Naive thymus-derived CD8-positive, alpha-beta T cell (primary cell): ENCODE measurements around the gene NGRN. TPM values are rescaled to one million over a fixed set of nuclear protein-coding genes. Genes with fewer than 3 reads are reported as not detected.
A peak's percentile ranks its signal among the peaks of the same experiment; 100 is the strongest.
"Not testable (repeated sequence)": the region's sequence is repeated elsewhere in the genome, so short reads cannot be mapped to it uniquely, and the experiment has no call there.

Source experiments
- ATAC-seq, 2 donors: fragments of 150-1000 bp; cut with Tn5 transposase in 1 of 2; sonication (Bioruptor Pico), chemical (Tn5 transposase) in 1 of 2; 1 replicate in 1 of 2; 2 replicates in 1 of 2; pipeline ENCODE4 v1.10.0; 2021; ENCODE audit warnings: mild to moderate bottlenecking in 2 of 2, moderate library complexity in 2 of 2
- POLR2A ChIA-PET: fragments of 350-600 bp; sonication (Branson Sonifier 250); formaldehyde crosslinking; loops from one replicate; lab custom pipeline; 2021; ENCODE audit warnings: antibody characterized with exemption; lab: Charles Lee
- DNase-seq, 10 donors: peaks; one replicate each; pipeline versions ENCODE4 v3.0.0 to v3.0.0-alpha.2; 2020 to 2022
- H3K27ac Mint-ChIP-seq, 10 donors: one replicate each; pipeline ENCODE4 v1.8.0; 2020 to 2022; ENCODE audit warnings: mild to moderate bottlenecking in 10 of 10, mixed read lengths in 10 of 10, moderate library complexity in 4 of 10, inconsistent platforms in 1 of 10
- H3K27me3 Mint-ChIP-seq, 5 donors: one replicate each; pipeline ENCODE4 v1.8.0; 2021 to 2022; ENCODE audit warnings: mixed read lengths in 5 of 5
- H3K36me3 Mint-ChIP-seq, 3 donors: one replicate each; pipeline ENCODE4 v1.8.0; 2020 to 2022; ENCODE audit warnings: mixed read lengths in 3 of 3, mild to moderate bottlenecking in 2 of 3, inconsistent platforms in 1 of 3
- H3K4me1 Mint-ChIP-seq, 4 donors: one replicate each; pipeline ENCODE4 v1.8.0; 2021 to 2022; ENCODE audit warnings: mixed read lengths in 4 of 4
- H3K4me3 Mint-ChIP-seq, 10 donors: one replicate each; pipeline ENCODE4 v1.8.0; 2020 to 2022; ENCODE audit warnings: mild to moderate bottlenecking in 10 of 10, mixed read lengths in 10 of 10, moderate library complexity in 6 of 10, inconsistent platforms in 1 of 10
- H3K9me3 Mint-ChIP-seq, 9 donors: one replicate each; pipeline ENCODE4 v1.8.0; 2020 to 2022; ENCODE audit warnings: mixed read lengths in 9 of 9, mild to moderate bottlenecking in 3 of 9, inconsistent platforms in 1 of 9, moderate library complexity in 1 of 9
- polyA plus RNA-seq, 3 donors: library from polyadenylated mRNA; unstranded; fragments of 300-500 nt; fragmentation: Illumina TruSeq; gene quantifications; one replicate each; pipeline ENCODE4 v1.2.3, GENCODE V29; 2021
- total RNA-seq, 8 experiments: library from RNA in 2 of 8; stranded (reverse) in 2 of 8; gene quantifications; one replicate each; pipeline ENCODE4 v1.2.3 and lab custom pipeline; 2021 to 2026

NGRN gene
- total and polyA plus RNA-seq, 5 experiments from 2014 or later: 25.9 to 53.3 (median 42.9) TPM

DNA sequence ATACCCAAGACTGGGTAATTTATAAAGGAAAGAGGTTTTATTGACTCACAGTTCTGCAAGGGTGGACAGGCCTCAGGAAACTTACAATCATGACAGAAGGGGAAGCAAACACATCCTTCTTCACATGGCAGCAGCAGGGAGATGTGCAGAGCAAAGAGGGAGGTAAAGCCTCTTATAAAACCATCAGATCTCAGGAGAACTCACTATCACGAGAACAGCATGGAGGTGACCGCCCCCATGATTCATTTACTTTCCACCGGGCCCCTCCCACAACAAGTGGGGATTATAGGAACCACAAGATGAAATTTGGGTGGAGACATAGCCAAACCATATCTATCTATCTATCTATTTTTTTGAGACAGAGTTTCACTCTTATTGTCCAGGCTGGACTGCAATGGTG is 26.1 kb upstream of the NGRN start:
- Mint-ChIP-seq H3K27ac (peak overlapping the region in 4 of 10 donors; percentile 8 to 24 (median 20)), H3K9me3 (no peaks in the 10 kb centered on the region), H3K27me3 (no peaks in the 10 kb centered on the region), H3K4me1 (peaks cover 8 to 31% (median 10%) of the 10 kb centered on the region in 4 donors), H3K36me3 (peaks cover 0 to 45% (median 12%) of the 10 kb centered on the region in 3 donors), H3K4me3 (no peak overlapping the region)
- POLR2A ChIA-PET: no interaction called here
- ATAC-seq: no peak
- no peak for DNase-seq

- Mint-ChIP-seq H3K9me3 (no peaks in the 10 kb centered on the region), H3K4me1 (peaks cover 0 to 20% (median 2%) of the 10 kb centered on the region in 4 donors), H3K27ac (peak overlapping the region in 1 of 10 donors; percentile 21), H3K36me3 (peaks cover 0 to 45% (median 12%) of the 10 kb centered on the region in 3 donors), H3K27me3 (no peaks in the 10 kb centered on the region), H3K4me3 (no peak overlapping the region)
- DNase-seq (no peak), ATAC-seq (no peak)
- POLR2A ChIA-PET: interaction anchor here (1.0 kb wide), 1 partner anchor 8 kb away, joined by 3 read pairs; the partner anchor contains the start of gene TTLL13
These were observed 24.6 kb upstream of the NGRN start for GRCh38 chr15:90240856-90241255.

DNA sequence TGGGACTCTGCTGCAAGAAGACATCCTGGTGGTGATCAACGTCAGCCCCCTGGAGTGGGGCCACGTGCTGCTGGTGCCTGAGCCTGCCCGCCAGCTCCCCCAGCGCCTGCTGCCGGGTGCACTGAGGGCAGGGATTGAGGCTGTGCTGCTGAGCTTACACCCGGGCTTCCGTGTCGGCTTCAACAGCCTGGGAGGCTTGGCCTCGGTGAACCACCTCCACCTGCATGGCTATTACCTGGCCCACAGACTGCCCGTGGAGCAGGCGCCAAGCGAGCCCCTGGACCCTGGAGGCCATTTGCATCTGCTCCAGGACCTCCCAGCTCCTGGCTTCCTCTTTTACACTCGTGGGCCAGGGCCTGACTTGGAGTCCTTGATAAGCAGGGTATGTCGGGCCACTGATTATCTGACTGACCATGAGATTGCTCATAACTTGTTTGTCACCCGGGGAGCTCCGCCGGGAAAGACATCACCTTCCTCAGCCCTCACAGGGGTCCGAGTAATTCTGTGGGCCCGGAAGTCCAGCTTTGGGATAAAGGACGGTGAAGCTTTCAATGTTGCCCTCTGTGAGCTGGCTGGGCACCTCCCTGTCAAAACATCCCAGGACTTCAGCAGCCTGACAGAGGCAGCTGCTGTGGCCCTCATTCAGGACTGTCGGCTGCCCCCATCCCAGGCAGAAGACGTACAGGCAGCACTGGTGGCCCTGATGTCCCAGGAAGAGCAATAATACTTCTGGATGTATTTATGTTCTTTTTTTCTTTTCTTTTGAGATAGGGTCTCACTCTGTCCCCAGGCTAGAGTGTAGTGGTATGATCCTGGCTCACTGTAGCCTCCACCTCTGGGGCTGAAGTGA is 23.9 kb upstream of the NGRN start:
- Mint-ChIP-seq H3K27ac (no peak overlapping the region), H3K27me3 (no peaks in the 10 kb centered on the region), H3K4me1 (peaks cover 0 to 15% (median under 1%) of the 10 kb centered on the region in 4 donors), H3K4me3 (no peak overlapping the region), H3K36me3 (peaks cover 0 to 39% (median 7%) of the 10 kb centered on the region in 3 donors), H3K9me3 (no peaks in the 10 kb centered on the region)
- no peak for DNase-seq
- ATAC-seq: no peak
- POLR2A ChIA-PET: interaction anchor here (1.0 to 1.5 kb wide), 3 partner anchors 8 to 42 kb away, joined by 3 to 6 read pairs (median 4); partner anchors contain the start of genes CIB1, GDPGP1 and TTLL13

GRCh38 chr15:90243943-90244639 is 21.4 kb upstream of the NGRN start:
- H3K4me1 Mint-ChIP-seq: peaks cover 2 to 15% (median 6%) of the 10 kb centered on the region in 4 donors
- POLR2A ChIA-PET: no interaction called here
- H3K36me3 Mint-ChIP-seq: peaks cover 0 to 17% (median 0%) of the 10 kb centered on the region in 3 donors
- peak overlapping the region in 3 of 10 donors; percentile 13 to 52 (median 47) for H3K27ac Mint-ChIP-seq
- no peak overlapping the region for H3K4me3 Mint-ChIP-seq
- no peaks in the 10 kb centered on the region for H3K27me3 Mint-ChIP-seq
- no peak for DNase-seq
- no peak for ATAC-seq
- H3K9me3 Mint-ChIP-seq: no peaks in the 10 kb centered on the region

- POLR2A ChIA-PET: interaction anchor here (0.7 to 2.5 kb wide), 7 partner anchors 8 to 24 kb away, joined by 3 to 17 read pairs (median 5); partner anchors contain the start of genes CIB1, GDPGP1 and NGRN
- no peaks in the 10 kb centered on the region for H3K9me3 Mint-ChIP-seq
- H3K4me1 Mint-ChIP-seq: peaks cover 11 to 23% (median 19%) of the 10 kb centered on the region in 4 donors
- H3K36me3 Mint-ChIP-seq: no peaks in the 10 kb centered on the region
- ATAC-seq (peak; percentile 16 to 33), DNase-seq (no peak)
- peak overlapping the region; percentile 65 to 83 (median 74) for H3K4me3 Mint-ChIP-seq
- peak overlapping the region; percentile 26 to 87 (median 69) for H3K27ac Mint-ChIP-seq
- H3K27me3 Mint-ChIP-seq: no peaks in the 10 kb centered on the region
These were observed 16.7 kb upstream of the NGRN start for GRCh38 chr15:90248789-90249202.

GRCh38 chr15:90249203-90249863 is 16.1 kb upstream of the NGRN start, which contains the start of gene TTLL13:
Gene TTLL13, plus strand, starts transcription at chr15:90249556. Its CDS starts 1,075 bp downstream, at chr15:90250631.
- POLR2A ChIA-PET: interaction anchor here (0.7 to 2.5 kb wide), 7 partner anchors 9 to 24 kb away, joined by 3 to 17 read pairs (median 5); partner anchors contain the start of genes CIB1, GDPGP1 and NGRN
- no peaks in the 10 kb centered on the region for H3K36me3 Mint-ChIP-seq
- H3K4me3 Mint-ChIP-seq: peak within 1 kb of the TSS; percentile 67 to 83 (median 75)
- H3K4me1 Mint-ChIP-seq: peaks cover 11 to 23% (median 19%) of the 10 kb centered on the region in 4 donors
- peak in 9 of 10 donors; percentile 37 to 85 (median 61) for DNase-seq
- ATAC-seq: peak; percentile 84 to 86
- no peaks in the 10 kb centered on the region for H3K27me3 Mint-ChIP-seq
- H3K27ac Mint-ChIP-seq: peak within 1 kb of the TSS; percentile 26 to 87 (median 79)
- no peaks in the 10 kb centered on the region for H3K9me3 Mint-ChIP-seq

- Mint-ChIP-seq H3K36me3 (no peaks in the 10 kb centered on the region), H3K4me3 (peak overlapping the region in 1 of 10 donors; percentile 12), H3K27me3 (peaks cover 0 to 9% (median 0%) of the 10 kb centered on the region in 5 donors), H3K4me1 (peaks cover 0 to 3% (median under 1%) of the 10 kb centered on the region in 4 donors), H3K9me3 (no peaks in the 10 kb centered on the region), H3K27ac (peak overlapping the region in 1 of 10 donors; percentile 74)
- no peak for ATAC-seq
- no peak for DNase-seq
- POLR2A ChIA-PET: interaction anchor here (0.5 kb wide), 1 partner anchor 20 kb away, joined by 6 read pairs; no protein-coding TSS in a partner anchor
These were observed 7.7 kb upstream of the NGRN start for GRCh38 chr15:90257776-90258175.

DNA sequence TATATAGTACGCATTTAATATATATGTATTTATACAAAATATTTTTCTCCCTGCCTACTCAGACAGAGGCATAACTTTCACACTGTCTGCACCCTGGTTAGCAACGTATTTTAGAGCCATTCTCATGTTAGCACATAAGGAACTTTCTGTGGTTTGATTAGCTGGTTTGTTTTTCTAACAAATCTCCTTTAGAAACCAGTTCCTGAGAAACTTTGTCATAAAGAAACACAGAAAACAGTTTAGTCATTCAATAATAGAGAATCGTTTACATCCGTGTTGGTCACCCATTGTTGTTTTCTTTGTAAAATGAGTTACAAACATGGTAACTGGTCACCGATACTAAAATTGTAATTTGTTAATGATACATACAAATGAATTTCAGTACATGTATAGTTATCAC is 5.9 kb upstream of the NGRN start:
- H3K27ac Mint-ChIP-seq: no peak overlapping the region
- no peaks in the 10 kb centered on the region for H3K9me3 Mint-ChIP-seq
- H3K4me3 Mint-ChIP-seq: no peak overlapping the region
- no peaks in the 10 kb centered on the region for H3K36me3 Mint-ChIP-seq
- POLR2A ChIA-PET: no interaction called here
- DNase-seq (no peak), ATAC-seq (no peak)
- H3K4me1 Mint-ChIP-seq: peaks cover 0 to 11% (median 6%) of the 10 kb centered on the region in 4 donors
- peaks cover 0 to 9% (median 0%) of the 10 kb centered on the region in 5 donors for H3K27me3 Mint-ChIP-seq

- not testable (repeated sequence) for H3K36me3 Mint-ChIP-seq, ATAC-seq
These were observed 4.7 kb upstream of the NGRN start for GRCh38 chr15:90260731-90261130.

GRCh38 chr15:90261811-90262210 is 3.7 kb upstream of the NGRN start:
- Mint-ChIP-seq H3K9me3 (no peaks in the 10 kb centered on the region), H3K4me1 (peaks cover 14 to 26% (median 22%) of the 10 kb centered on the region in 4 donors), H3K36me3 (peaks cover 0 to 4% (median 0%) of the 10 kb centered on the region in 3 donors), H3K27ac (peak overlapping the region in 1 of 10 donors; percentile 24), H3K4me3 (no peak overlapping the region), H3K27me3 (no peaks in the 10 kb centered on the region)
- POLR2A ChIA-PET: interaction anchor here (0.5 to 2.8 kb wide), 6 partner anchors 13 to 672 kb away, joined by 3 to 17 read pairs (median 4); partner anchors contain the start of genes CIB1 and GDPGP1
- ATAC-seq: no peak
- DNase-seq: no peak

More at GRCh38 chr15:90260731-90261130, 4.7 kb upstream of the NGRN start:
- H3K4me1 Mint-ChIP-seq: peaks cover 10 to 18% (median 14%) of the 10 kb centered on the region in 4 donors
- H3K27me3 Mint-ChIP-seq, H3K4me3 Mint-ChIP-seq, H3K9me3 Mint-ChIP-seq, DNase-seq: not testable (repeated sequence)
- POLR2A ChIA-PET: interaction anchor here (2.3 to 2.8 kb wide), 2 partner anchors 12 to 27 kb away, joined by 6 to 17 read pairs; partner anchors contain the start of genes CIB1 and GDPGP1
- H3K27ac Mint-ChIP-seq: peak overlapping the region in 1 of 10 donors; percentile 70

GRCh38 chr15:90262426-90262825 is 3.0 kb upstream of the NGRN start:
- POLR2A ChIA-PET: interaction anchor here (0.5 to 2.8 kb wide), 6 partner anchors 11 to 666 kb away, joined by 3 to 17 read pairs (median 4); partner anchors contain the start of genes CIB1 and GDPGP1
- Mint-ChIP-seq H3K27ac (peak overlapping the region in 6 of 10 donors; percentile 11 to 73 (median 38)), H3K4me1 (peaks cover 11 to 29% (median 28%) of the 10 kb centered on the region in 4 donors), H3K9me3 (no peaks in the 10 kb centered on the region), H3K27me3 (no peaks in the 10 kb centered on the region), H3K4me3 (peak overlapping the region in 3 of 10 donors; percentile 28 to 45 (median 28)), H3K36me3 (peaks cover 0 to 10% (median 0%) of the 10 kb centered on the region in 3 donors)
- no peak for DNase-seq
- no peak for ATAC-seq
